Astrocyte of the spinal cord (primary cell): ENCODE data around the gene UGT8.
"Not testable (repeated sequence)": the region's sequence is repeated elsewhere in the genome, so short reads cannot be mapped to it uniquely, and the experiment has no call there.

ENCODE experiments used
- DNase-seq: peaks from one replicate; pipeline ENCODE4 v3.0.0; 2011; ENCODE audit warnings: low read depth, low spot score
- H3K4me3 ChIP-seq: 2 replicates; pipeline ENCODE4 v1.5.1; 2011; ENCODE audit warnings: low read depth, mild to moderate bottlenecking, low read length, moderate library complexity
- in situ Hi-C: cut with HindIII; loops from 2 replicates; pipeline ENCODE4 v1.10.0; 2017; ENCODE audit warnings: low sequenced_read_pairs
- TF ChIP-seq, protein P1 (sequence below): IDR thresholded peaks from 2 replicates; pipeline ENCODE4 v1.5.1; 2012; ENCODE audit warnings: low read depth, mild to moderate bottlenecking, low read length, inconsistent platforms

Gene UGT8

GRCh38 chr4:114658776-114659175 is 60.2 kb downstream of the UGT8 start:
- in situ Hi-C loops = no loop called here
- TF ChIP-seq, protein P1, sequence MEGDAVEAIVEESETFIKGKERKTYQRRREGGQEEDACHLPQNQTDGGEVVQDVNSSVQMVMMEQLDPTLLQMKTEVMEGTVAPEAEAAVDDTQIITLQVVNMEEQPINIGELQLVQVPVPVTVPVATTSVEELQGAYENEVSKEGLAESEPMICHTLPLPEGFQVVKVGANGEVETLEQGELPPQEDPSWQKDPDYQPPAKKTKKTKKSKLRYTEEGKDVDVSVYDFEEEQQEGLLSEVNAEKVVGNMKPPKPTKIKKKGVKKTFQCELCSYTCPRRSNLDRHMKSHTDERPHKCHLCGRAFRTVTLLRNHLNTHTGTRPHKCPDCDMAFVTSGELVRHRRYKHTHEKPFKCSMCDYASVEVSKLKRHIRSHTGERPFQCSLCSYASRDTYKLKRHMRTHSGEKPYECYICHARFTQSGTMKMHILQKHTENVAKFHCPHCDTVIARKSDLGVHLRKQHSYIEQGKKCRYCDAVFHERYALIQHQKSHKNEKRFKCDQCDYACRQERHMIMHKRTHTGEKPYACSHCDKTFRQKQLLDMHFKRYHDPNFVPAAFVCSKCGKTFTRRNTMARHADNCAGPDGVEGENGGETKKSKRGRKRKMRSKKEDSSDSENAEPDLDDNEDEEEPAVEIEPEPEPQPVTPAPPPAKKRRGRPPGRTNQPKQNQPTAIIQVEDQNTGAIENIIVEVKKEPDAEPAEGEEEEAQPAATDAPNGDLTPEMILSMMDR = no peak
- no peak overlapping the region for H3K4me3 ChIP-seq
- no peak for DNase-seq

DNA sequence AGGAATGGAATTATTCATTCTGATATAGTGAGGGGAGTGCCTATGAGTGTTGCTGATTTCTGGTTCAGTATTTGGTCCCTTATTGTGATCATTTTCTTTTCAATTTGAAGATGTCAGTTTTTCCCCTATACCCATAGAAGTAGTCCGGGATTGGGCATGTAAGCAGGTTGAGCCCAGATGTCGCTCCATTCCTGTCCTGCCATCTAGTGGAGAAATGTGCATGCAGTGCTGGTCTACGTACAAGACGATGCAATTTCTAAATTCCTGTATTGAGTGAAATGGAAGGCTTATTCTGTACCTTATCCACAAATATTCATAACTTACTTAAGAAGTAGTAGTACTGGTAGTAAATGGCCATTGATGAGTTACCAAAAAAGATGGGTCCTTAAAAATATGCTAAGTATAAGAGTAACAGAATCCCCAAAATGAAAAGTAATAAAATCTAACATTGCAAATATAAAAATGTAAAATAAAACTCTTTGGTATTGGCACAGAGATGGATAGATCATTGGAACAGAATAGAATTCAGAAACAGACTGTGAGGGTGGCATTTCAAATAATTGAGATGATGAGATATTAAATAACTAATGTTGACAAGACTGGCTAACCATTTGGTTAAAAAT is 60.9 kb downstream of the UGT8 start:
- TF ChIP-seq, protein P1 = peak; percentile 94
- in situ Hi-C loops = no loop called here
- DNase-seq = peak; percentile 72

DNA sequence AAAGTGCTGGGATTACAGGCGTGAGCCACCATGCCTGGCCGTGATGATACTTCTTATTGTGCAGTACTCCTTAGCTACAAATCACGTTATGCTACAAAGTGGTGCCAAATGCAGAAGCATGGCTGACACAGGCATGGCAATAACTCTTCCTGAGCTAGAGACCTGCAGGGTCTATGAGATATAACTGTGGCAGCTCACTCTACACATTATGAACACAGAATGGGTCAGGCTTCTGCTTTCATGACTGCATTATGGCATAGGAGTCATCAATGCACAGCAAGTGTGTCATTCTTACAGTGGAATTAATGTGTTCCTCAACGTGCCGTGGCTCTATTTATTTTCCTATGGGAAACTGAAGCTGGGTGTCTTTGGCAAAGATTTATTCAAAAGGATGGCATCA is 64.5 kb downstream of the UGT8 start:
- H3K4me3 ChIP-seq = no peak overlapping the region
- DNase-seq = no peak
- TF ChIP-seq, protein P1 = no peak
- in situ Hi-C loops = no loop called here

More for the DNA sequence above, 60.9 kb downstream of the UGT8 start:
- no peak overlapping the region for H3K4me3 ChIP-seq

- DNase-seq = no peak
- TF ChIP-seq, protein P1 = no peak
- in situ Hi-C loops = no loop called here
- H3K4me3 ChIP-seq = no peak overlapping the region
Measured at GRCh38 chr4:114668577-114668976, 70.0 kb downstream of the UGT8 start.

DNA sequence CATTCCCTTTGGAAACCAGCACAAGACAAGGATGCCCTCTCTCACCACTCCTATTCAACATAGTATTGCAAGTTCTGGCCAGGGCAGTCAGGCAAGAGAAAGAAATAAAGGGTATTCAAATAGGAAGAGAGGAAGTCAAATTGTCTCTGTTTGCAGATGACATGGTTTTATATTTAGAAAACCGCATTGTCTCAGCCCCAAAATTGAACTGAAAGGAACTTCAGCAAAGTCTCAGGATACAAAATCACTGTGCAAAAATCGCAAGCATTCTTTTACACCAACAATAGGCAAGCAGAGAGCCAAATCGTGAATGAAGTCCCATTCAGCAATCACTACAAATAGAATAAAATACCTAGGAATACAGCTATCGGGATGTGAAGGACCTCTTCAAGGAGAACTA is 72.1 kb downstream of the UGT8 start:
- H3K4me3 ChIP-seq, in situ Hi-C loops, DNase-seq: not testable (repeated sequence)

- DNase-seq = no peak
- H3K4me3 ChIP-seq = no peak overlapping the region
- in situ Hi-C loops = no loop called here
- TF ChIP-seq, protein P1 = no peak
Measured at GRCh38 chr4:114673306-114673705, 74.7 kb downstream of the UGT8 start.

- in situ Hi-C loops = no loop called here
- no peak overlapping the region for H3K4me3 ChIP-seq
- no peak for DNase-seq
- TF ChIP-seq, protein P1 = no peak
Measured at GRCh38 chr4:114674080-114674479, 75.5 kb downstream of the UGT8 start.
